Thyroid gland (tissue), 4 donors: ENCODE measurements around the gene FOXA3. TPM values are rescaled to one million over a fixed set of nuclear protein-coding genes. Genes with fewer than 3 reads are reported as not detected.

Source experiments
- DNase-seq, 2 donors: peaks; one replicate each; pipeline ENCODE4 v3.0.0-alpha.2; 2019
- H3K27ac ChIP-seq, 3 donors: fragments of 200-600 bp; sonication (generic); 1 replicate in 2 of 3; 2 replicates in 1 of 3; pipeline ENCODE4 v1.5.1; 2016 to 2019; ENCODE audit warnings: mild to moderate bottlenecking in 1 of 3, moderate library complexity in 1 of 3
- H3K27me3 ChIP-seq: fragments of 200-600 bp; sonication (generic); one replicate; pipeline ENCODE4 v1.5.1; 2019
- H3K36me3 ChIP-seq, 2 donors: fragments of 200-600 bp; sonication (generic); one replicate each; pipeline ENCODE4 v1.5.1; 2016 to 2019
- H3K4me1 ChIP-seq, 2 donors: fragments of 200-600 bp; sonication (generic); one replicate each; pipeline ENCODE4 v1.5.1; 2017 to 2019
- H3K4me3 ChIP-seq, 3 donors: fragments of 200-600 bp; sonication (generic); replicated peaks in 1 of 3; 1 replicate in 2 of 3; 2 replicates in 1 of 3; pipeline ENCODE4 v1.5.1; 2016; ENCODE audit warnings: mild to moderate bottlenecking in 1 of 3
- H3K9me3 ChIP-seq: fragments of 200-600 bp; sonication (generic); one replicate; pipeline ENCODE4 v1.5.1; 2017
- POLR2A ChIP-seq, 2 donors: fragments of 450-650 bp; IDR thresholded peaks; one replicate each; pipeline ENCODE4 v1.6.1; 2017; ENCODE audit warnings: antibody characterized with exemption in 2 of 2, mild to moderate bottlenecking in 2 of 2, moderate library complexity in 1 of 2
- WGBS, 2 donors: methylation state at CpG; one replicate each; pipeline ENCODE4 v1.1.5; 2017; 5-methylcytosine and 5-hydroxymethylcytosine counted together
- intact Hi-C: fragments of 100-400 bp; cut with DNase I; formaldehyde crosslinking; loops from one replicate; pipeline ENCODE4 v1.15.1; 2023
- total RNA-seq, 4 donors: library from RNA; depleted of rRNA; stranded (reverse); fragments of >200 nt; gene quantifications; one replicate each; pipeline ENCODE4 v1.2.3, GENCODE V29; 2016
- TF ChIP-seq, protein P1 (sequence below), 6 experiments: fragments of 200-600 bp in 3 of 6; fragments of 450-650 bp in 3 of 6; sonication (generic) in 3 of 6; IDR thresholded peaks; one replicate each; pipeline ENCODE4 v1.5.1; 2016 to 2019; ENCODE audit warnings: antibody characterized with exemption in 6 of 6, mild to moderate bottlenecking in 2 of 6, inconsistent platforms in 1 of 6, moderate library complexity in 1 of 6

FOXA3 gene
- total RNA-seq, 4 donors from 2014 or later = not detected

DNA sequence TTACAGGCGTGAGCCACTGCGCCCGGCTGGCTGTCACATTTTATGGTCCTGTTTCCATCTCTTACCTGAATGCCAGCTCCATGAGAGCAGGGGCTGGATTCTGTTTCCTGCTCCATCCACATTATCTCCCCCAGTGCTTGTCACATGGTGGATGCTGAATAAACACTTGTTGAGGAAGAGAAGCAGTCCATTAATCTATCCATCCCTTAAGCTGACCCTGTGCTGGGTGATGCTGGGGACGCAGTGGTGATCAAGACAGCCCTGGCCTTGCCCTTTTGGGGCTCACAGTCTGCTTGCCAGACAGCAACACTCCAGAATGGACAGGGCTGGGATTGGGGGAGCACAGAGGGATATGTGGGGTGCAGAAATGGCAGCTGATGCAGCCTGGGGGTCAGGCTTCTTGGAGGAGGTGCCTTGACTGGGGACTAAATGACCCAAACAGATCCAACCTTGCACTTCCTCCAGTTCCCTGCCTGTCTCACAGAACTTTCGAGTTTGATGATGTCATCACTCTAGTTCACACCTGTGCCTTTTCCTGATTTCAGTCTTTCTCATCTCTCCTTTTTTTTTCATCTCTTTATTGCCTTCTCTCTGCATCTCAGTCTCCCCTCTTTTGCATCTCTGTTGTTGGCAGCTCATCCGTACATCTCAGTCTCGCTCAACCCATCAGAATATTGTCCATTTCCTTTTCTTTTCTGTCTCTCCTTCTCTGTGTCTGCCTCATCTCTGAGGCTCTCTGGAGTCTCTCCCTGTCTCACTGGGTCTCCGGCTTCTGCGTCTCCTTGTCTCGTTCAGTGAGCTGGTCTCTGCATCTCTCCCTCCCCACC is 17.2 kb downstream of the FOXA3 start:
- DNase-seq = no peak
- no peak overlapping the region for H3K27ac ChIP-seq
- H3K27me3 ChIP-seq = no peaks in the 10 kb centered on the region
- TF ChIP-seq POLR2A (IDR thresholded peaks at IDR 0.05) = no peak
- TF ChIP-seq, protein P1, sequence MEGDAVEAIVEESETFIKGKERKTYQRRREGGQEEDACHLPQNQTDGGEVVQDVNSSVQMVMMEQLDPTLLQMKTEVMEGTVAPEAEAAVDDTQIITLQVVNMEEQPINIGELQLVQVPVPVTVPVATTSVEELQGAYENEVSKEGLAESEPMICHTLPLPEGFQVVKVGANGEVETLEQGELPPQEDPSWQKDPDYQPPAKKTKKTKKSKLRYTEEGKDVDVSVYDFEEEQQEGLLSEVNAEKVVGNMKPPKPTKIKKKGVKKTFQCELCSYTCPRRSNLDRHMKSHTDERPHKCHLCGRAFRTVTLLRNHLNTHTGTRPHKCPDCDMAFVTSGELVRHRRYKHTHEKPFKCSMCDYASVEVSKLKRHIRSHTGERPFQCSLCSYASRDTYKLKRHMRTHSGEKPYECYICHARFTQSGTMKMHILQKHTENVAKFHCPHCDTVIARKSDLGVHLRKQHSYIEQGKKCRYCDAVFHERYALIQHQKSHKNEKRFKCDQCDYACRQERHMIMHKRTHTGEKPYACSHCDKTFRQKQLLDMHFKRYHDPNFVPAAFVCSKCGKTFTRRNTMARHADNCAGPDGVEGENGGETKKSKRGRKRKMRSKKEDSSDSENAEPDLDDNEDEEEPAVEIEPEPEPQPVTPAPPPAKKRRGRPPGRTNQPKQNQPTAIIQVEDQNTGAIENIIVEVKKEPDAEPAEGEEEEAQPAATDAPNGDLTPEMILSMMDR (IDR thresholded peaks at IDR 0.05) = no peak
- no peak overlapping the region for H3K4me3 ChIP-seq
- no peaks in the 10 kb centered on the region for H3K9me3 ChIP-seq
- WGBS, 2 donors = 87 to 92% methylated on average over 10 of the region's 10 CpGs
- H3K36me3 ChIP-seq = peaks cover 5 to 9% of the 10 kb centered on the region in 2 donors
- intact Hi-C loops = loop anchor here (5.0 kb wide), 1 partner anchor 64 kb away; the partner anchor contains the start of gene RSPH6A
- peaks cover 31 to 36% of the 10 kb centered on the region in 2 donors for H3K4me1 ChIP-seq

GRCh38 chr19:45881909-45882528 is 17.9 kb downstream of the FOXA3 start:
- TF ChIP-seq, protein P1 (IDR thresholded peaks at IDR 0.05) = no peak
- no peak for TF ChIP-seq POLR2A (IDR thresholded peaks at IDR 0.05)
- no peaks in the 10 kb centered on the region for H3K27me3 ChIP-seq
- WGBS, 2 donors = 77 to 81% methylated on average over 3 of the region's 4 CpGs
- H3K4me3 ChIP-seq = no peak overlapping the region
- no peaks in the 10 kb centered on the region for H3K9me3 ChIP-seq
- intact Hi-C loops = loop anchor here (5.0 kb wide), 1 partner anchor 65 kb away; the partner anchor contains the start of gene RSPH6A
- H3K27ac ChIP-seq = no peak overlapping the region
- DNase-seq = no peak
- peaks cover 5 to 9% of the 10 kb centered on the region in 2 donors for H3K36me3 ChIP-seq
- H3K4me1 ChIP-seq = peaks cover 27 to 32% of the 10 kb centered on the region in 2 donors

GRCh38 chr19:45882652-45883585 is 18.8 kb downstream of the FOXA3 start:
- Histone ChIP-seq H3K36me3 (peaks cover 5 to 9% of the 10 kb centered on the region in 2 donors), H3K4me1 (peaks cover 31 to 34% of the 10 kb centered on the region in 2 donors), H3K9me3 (no peaks in the 10 kb centered on the region), H3K4me3 (no peak overlapping the region), H3K27me3 (no peaks in the 10 kb centered on the region), H3K27ac (no peak overlapping the region)
- intact Hi-C loops = loop anchor here (5.0 kb wide), 1 partner anchor 66 kb away; the partner anchor contains the start of gene RSPH6A
- TF ChIP-seq, protein P1 (IDR thresholded peaks at IDR 0.05) = peak; percentile 61 to 92 (median 87)
- TF ChIP-seq POLR2A (IDR thresholded peaks at IDR 0.05) = no peak
- WGBS, 2 donors = 21 to 24% methylated on average over 20 to 33 of the region's 47 CpGs
- peak; percentile 77 to 81 for DNase-seq

DNA sequence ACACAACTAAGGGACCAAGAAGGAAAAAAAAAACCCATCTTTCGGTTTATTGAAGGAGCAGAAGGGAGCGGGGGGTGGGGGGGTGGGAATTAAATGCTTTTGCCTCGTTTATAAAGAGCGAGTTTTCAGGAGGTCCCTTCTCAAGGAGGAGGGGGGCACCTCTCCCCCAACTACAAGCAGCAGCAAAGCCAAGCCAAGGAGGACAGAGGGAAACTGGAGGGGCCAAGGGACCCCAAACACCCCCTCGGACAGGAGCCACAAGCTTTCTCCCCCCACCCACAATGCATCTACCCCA is 19.4 kb downstream of the FOXA3 start:
- H3K9me3 ChIP-seq = no peaks in the 10 kb centered on the region
- H3K36me3 ChIP-seq = peaks cover 5 to 9% of the 10 kb centered on the region in 2 donors
- H3K4me3 ChIP-seq = no peak overlapping the region
- peaks cover 31 to 34% of the 10 kb centered on the region in 2 donors for H3K4me1 ChIP-seq
- intact Hi-C loops = loop anchor here (5.0 kb wide), 1 partner anchor 66 kb away; the partner anchor contains the start of gene RSPH6A
- WGBS, 2 donors = 27 to 36% methylated on average over 5 of the region's 5 CpGs
- H3K27ac ChIP-seq = no peak overlapping the region
- no peaks in the 10 kb centered on the region for H3K27me3 ChIP-seq
- TF ChIP-seq POLR2A (IDR thresholded peaks at IDR 0.05) = no peak
- TF ChIP-seq, protein P1 (IDR thresholded peaks at IDR 0.05) = no peak
- no peak for DNase-seq
